Measurements from ENCODE around the gene PLCB4.
A peak's percentile ranks its signal among the peaks of the same experiment; 100 is the strongest.

Gene PLCB4

GRCh38 chr20:9262653-9263194 lies 193.8 kb downstream of the PLCB4 start:
- in situ Hi-C loops (cut with HindIII; ENCODE audit: low pct_ligation_motif_present, low sequenced_read_pairs), result no loop called here
- TF ChIP-seq, protein P1, sequence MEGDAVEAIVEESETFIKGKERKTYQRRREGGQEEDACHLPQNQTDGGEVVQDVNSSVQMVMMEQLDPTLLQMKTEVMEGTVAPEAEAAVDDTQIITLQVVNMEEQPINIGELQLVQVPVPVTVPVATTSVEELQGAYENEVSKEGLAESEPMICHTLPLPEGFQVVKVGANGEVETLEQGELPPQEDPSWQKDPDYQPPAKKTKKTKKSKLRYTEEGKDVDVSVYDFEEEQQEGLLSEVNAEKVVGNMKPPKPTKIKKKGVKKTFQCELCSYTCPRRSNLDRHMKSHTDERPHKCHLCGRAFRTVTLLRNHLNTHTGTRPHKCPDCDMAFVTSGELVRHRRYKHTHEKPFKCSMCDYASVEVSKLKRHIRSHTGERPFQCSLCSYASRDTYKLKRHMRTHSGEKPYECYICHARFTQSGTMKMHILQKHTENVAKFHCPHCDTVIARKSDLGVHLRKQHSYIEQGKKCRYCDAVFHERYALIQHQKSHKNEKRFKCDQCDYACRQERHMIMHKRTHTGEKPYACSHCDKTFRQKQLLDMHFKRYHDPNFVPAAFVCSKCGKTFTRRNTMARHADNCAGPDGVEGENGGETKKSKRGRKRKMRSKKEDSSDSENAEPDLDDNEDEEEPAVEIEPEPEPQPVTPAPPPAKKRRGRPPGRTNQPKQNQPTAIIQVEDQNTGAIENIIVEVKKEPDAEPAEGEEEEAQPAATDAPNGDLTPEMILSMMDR (IDR thresholded peaks at IDR 0.05; ENCODE audit: low read depth, low read length, missing control alignments), result no peak
- no peak overlapping the region for H3K27ac ChIP-seq
- H3K4me3 ChIP-seq (ENCODE audit: low read depth, low read length), result no peak overlapping the region
- no peak for DNase-seq
- no peaks in the 10 kb centered on the region for H3K27me3 ChIP-seq (replicated peaks)
- H3K36me3 ChIP-seq (replicated peaks), result no peaks in the 10 kb centered on the region

DNA sequence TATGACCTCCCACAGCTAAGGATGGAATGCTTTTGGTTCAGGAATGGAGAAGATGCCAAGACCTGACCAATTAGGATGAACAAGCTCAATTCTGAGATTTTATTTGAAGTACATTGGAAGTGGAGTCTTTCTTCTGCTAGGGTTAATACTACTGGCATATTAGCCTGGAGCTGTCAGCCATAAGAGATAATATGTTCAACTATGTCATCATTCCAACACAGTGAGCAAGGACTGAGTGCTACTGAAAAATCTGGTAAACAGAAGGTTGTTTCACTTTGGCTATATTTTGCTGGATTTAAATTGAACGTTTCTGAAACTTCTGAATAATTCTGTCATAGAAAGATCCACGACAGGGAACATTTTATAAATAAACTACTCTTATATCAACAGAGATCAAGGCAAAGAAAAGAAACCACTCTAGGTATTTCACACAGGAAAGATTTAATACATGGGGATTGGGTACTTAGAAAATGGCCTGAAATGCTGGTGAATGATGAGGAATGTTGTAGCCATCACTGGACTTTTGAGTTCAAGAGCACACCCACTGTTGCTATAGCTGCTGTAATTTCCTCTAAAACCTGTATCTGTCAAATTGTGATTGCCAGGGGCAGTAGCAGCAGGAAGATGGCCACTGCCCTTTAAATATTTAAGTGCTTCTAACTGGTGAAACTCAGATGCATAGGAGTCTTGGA lies 200.5 kb downstream of the PLCB4 start:
- TF ChIP-seq, protein P1 (IDR thresholded peaks at IDR 0.05; ENCODE audit: low read depth, low read length, missing control alignments), result no peak
- H3K27me3 ChIP-seq (replicated peaks), result no peaks in the 10 kb centered on the region
- H3K36me3 ChIP-seq (replicated peaks), result no peaks in the 10 kb centered on the region
- no peak overlapping the region for H3K27ac ChIP-seq
- no peak overlapping the region for H3K4me3 ChIP-seq (ENCODE audit: low read depth, low read length)
- in situ Hi-C loops (cut with HindIII; ENCODE audit: low pct_ligation_motif_present, low sequenced_read_pairs), result no loop called here
- peak; percentile 37 for DNase-seq

GRCh38 chr20:9270831-9271230 lies 201.9 kb downstream of the PLCB4 start:
- in situ Hi-C loops (cut with HindIII; ENCODE audit: low pct_ligation_motif_present, low sequenced_read_pairs), result no loop called here
- Histone ChIP-seq H3K27me3 (replicated peaks) (no peaks in the 10 kb centered on the region), H3K4me3 (ENCODE audit: low read depth, low read length) (no peak overlapping the region), H3K36me3 (replicated peaks) (no peaks in the 10 kb centered on the region), H3K27ac (no peak overlapping the region)
- DNase-seq, result peak; percentile 15
- TF ChIP-seq, protein P1 (IDR thresholded peaks at IDR 0.05; ENCODE audit: low read depth, low read length, missing control alignments), result no peak

DNA sequence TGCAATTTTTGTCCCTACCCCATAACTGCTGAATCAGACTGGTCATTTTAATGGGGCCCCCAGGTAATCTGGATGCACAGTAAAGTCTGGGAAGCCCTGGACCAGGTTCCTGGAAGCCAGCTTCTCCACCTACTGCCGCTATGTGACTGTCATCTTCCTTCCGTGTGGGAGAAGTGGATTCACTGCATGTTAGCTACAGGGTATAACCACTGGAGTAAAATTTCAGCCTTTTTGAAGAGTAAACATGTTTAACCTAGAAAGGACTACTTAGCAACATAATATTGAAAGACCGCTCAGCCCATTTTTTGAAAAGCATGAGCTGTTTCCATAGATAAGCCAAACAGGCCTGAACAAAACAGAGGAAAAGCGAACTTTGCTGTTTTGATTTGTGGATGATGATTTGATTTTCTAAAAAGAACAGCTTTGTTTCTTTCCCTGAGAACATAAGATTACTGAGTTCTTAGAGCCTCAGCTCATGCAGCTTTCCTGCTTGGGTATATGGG lies 208.1 kb downstream of the PLCB4 start:
- Histone ChIP-seq H3K36me3 (replicated peaks) (no peaks in the 10 kb centered on the region), H3K27ac (no peak overlapping the region), H3K27me3 (replicated peaks) (no peaks in the 10 kb centered on the region), H3K4me3 (ENCODE audit: low read depth, low read length) (no peak overlapping the region)
- in situ Hi-C loops (cut with HindIII; ENCODE audit: low pct_ligation_motif_present, low sequenced_read_pairs), result no loop called here
- no peak for DNase-seq
- TF ChIP-seq, protein P1 (IDR thresholded peaks at IDR 0.05; ENCODE audit: low read depth, low read length, missing control alignments), result no peak

- Histone ChIP-seq H3K27ac (no peak overlapping the region), H3K36me3 (replicated peaks) (no peaks in the 10 kb centered on the region), H3K27me3 (replicated peaks) (no peaks in the 10 kb centered on the region), H3K4me3 (ENCODE audit: low read depth, low read length) (no peak overlapping the region)
- TF ChIP-seq, protein P1 (IDR thresholded peaks at IDR 0.05; ENCODE audit: low read depth, low read length, missing control alignments), result no peak
- in situ Hi-C loops (cut with HindIII; ENCODE audit: low pct_ligation_motif_present, low sequenced_read_pairs), result no loop called here
- DNase-seq, result no peak
Observed at GRCh38 chr20:9279918-9280401, 211.1 kb downstream of the PLCB4 start.
